Thyroid gland (tissue), 4 donors: Measurements from ENCODE around the gene DUOXA1. TPM values are rescaled to one million over a fixed set of nuclear protein-coding genes. Genes with fewer than 3 reads are reported as not detected.

Source experiments
- DNase-seq, 2 donors: peaks; one replicate each; pipeline ENCODE4 v3.0.0-alpha.2; 2019
- H3K27ac ChIP-seq, 3 donors: fragments of 200-600 bp; sonication (generic); 1 replicate in 2 of 3; 2 replicates in 1 of 3; pipeline ENCODE4 v1.5.1; 2016 to 2019; ENCODE audit warnings: mild to moderate bottlenecking in 1 of 3, moderate library complexity in 1 of 3
- H3K27me3 ChIP-seq: fragments of 200-600 bp; sonication (generic); one replicate; pipeline ENCODE4 v1.5.1; 2019
- H3K36me3 ChIP-seq, 2 donors: fragments of 200-600 bp; sonication (generic); one replicate each; pipeline ENCODE4 v1.5.1; 2016 to 2019
- H3K4me1 ChIP-seq, 2 donors: fragments of 200-600 bp; sonication (generic); one replicate each; pipeline ENCODE4 v1.5.1; 2017 to 2019
- H3K4me3 ChIP-seq, 3 donors: fragments of 200-600 bp; sonication (generic); replicated peaks in 1 of 3; 1 replicate in 2 of 3; 2 replicates in 1 of 3; pipeline ENCODE4 v1.5.1; 2016; ENCODE audit warnings: mild to moderate bottlenecking in 1 of 3
- H3K9me3 ChIP-seq: fragments of 200-600 bp; sonication (generic); one replicate; pipeline ENCODE4 v1.5.1; 2017
- POLR2A ChIP-seq, 2 donors: fragments of 450-650 bp; IDR thresholded peaks; one replicate each; pipeline ENCODE4 v1.6.1; 2017; ENCODE audit warnings: antibody characterized with exemption in 2 of 2, mild to moderate bottlenecking in 2 of 2, moderate library complexity in 1 of 2
- WGBS, 2 donors: methylation state at CpG; one replicate each; pipeline ENCODE4 v1.1.5; 2017; 5-methylcytosine and 5-hydroxymethylcytosine counted together
- intact Hi-C: fragments of 100-400 bp; cut with DNase I; formaldehyde crosslinking; loops from one replicate; pipeline ENCODE4 v1.15.1; 2023
- total RNA-seq, 4 donors: library from RNA; depleted of rRNA; stranded (reverse); fragments of >200 nt; gene quantifications; one replicate each; pipeline ENCODE4 v1.2.3, GENCODE V29; 2016
- TF ChIP-seq, protein P1 (sequence below), 6 experiments: fragments of 200-600 bp in 3 of 6; fragments of 450-650 bp in 3 of 6; sonication (generic) in 3 of 6; IDR thresholded peaks; one replicate each; pipeline ENCODE4 v1.5.1; 2016 to 2019; ENCODE audit warnings: antibody characterized with exemption in 6 of 6, mild to moderate bottlenecking in 2 of 6, inconsistent platforms in 1 of 6, moderate library complexity in 1 of 6

The DUOXA1 gene
- total RNA-seq, 4 donors from 2014 or later, result 97.0 to 187 (median 150) TPM

DNA sequence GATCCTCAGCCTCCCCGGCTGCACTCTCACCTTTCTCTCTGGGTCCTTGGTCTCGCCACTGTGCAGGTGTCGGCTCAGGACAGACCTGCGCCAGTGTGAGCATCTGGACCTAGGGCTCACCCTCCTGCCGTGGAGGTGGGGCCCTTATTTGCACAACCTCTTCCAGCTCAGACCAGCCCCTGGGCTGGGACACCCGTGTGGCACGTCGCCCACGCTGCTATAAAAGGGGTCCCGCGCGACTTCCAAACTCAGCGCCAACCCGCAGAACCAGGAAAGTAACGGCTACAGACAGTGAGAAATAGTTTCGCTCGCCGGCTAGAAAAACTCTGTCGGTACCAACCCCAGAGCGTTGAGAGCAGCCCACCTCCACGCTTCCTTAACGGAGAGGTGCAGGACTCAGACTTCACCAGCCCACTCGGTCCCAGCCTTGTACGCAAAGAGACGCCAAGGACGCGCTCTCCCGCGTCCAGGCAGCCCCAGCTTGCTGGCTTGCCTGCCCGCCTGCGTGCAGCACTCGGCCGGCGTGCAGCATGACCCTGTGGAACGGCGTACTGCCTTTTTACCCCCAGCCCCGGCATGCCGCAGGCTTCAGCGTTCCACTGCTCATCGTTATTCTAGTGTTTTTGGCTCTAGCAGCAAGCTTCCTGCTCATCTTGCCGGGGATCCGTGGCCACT lies 15.5 kb downstream of the DUOXA1 start, which contains the start of the genes DUOX2 and DUOXA2:
DUOX2 (minus strand) TSS at position 97 of the 675 bp plus-strand sequence. CDS start 761 bp downstream, outside the sequence.
DUOXA2 (plus strand) TSS at position 251 of the 675 bp plus-strand sequence; CDS start at position 531, 280 bp downstream.
- Histone ChIP-seq H3K27ac (peak within 1 kb of the TSS; percentile 46 to 61 (median 48)), H3K9me3 (no peaks in the 10 kb centered on the region), H3K4me3 (peak within 1 kb of the TSS; percentile 4 to 46 (median 40)), H3K27me3 (no peaks in the 10 kb centered on the region), H3K4me1 (peaks cover 22 to 49% of the 10 kb centered on the region in 2 donors), H3K36me3 (no peaks in the 10 kb centered on the region)
- peak in 1 of 2 donors; percentile 86 for TF ChIP-seq POLR2A (IDR thresholded peaks at IDR 0.05)
- TF ChIP-seq, protein P1, sequence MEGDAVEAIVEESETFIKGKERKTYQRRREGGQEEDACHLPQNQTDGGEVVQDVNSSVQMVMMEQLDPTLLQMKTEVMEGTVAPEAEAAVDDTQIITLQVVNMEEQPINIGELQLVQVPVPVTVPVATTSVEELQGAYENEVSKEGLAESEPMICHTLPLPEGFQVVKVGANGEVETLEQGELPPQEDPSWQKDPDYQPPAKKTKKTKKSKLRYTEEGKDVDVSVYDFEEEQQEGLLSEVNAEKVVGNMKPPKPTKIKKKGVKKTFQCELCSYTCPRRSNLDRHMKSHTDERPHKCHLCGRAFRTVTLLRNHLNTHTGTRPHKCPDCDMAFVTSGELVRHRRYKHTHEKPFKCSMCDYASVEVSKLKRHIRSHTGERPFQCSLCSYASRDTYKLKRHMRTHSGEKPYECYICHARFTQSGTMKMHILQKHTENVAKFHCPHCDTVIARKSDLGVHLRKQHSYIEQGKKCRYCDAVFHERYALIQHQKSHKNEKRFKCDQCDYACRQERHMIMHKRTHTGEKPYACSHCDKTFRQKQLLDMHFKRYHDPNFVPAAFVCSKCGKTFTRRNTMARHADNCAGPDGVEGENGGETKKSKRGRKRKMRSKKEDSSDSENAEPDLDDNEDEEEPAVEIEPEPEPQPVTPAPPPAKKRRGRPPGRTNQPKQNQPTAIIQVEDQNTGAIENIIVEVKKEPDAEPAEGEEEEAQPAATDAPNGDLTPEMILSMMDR (IDR thresholded peaks at IDR 0.05), result no peak
- intact Hi-C loops, result loop anchor here (10.0 kb wide), 1 partner anchor 79 kb away; no protein-coding TSS in a partner anchor
- 1% methylated on average over 23 to 34 of the region's 42 CpGs for WGBS, 2 donors
- DNase-seq, result peak; percentile 92

DNA sequence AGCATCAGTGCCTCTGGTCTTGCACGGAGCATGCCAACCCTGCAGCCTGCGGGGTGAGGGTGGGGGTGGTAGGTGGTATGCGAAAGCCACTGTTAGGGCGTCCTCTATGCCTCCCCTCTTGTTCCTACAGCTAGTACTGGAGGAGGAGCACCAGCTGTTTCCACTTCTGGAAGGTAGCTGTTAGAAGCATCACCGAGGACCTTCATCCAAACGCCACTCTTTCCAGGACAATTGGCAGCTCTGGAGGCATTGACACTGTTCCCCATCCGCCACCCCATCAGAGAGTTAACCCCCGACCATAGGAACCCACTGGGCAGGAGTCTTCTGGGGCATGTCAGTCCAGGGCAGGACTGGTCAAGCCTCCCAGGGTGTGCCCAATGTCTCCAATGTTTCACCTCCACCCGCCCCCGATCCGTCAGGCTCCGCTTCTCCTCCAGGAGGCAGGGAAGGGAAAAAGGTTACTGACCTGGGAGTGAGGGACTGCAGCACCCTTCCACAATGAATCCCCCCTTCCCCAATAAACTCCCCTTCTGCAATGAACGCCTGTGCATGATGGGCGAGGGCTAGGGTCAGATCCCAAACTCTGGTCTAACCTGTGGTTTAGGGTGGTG lies 16.2 kb downstream of the DUOXA1 start:
- TF ChIP-seq POLR2A (IDR thresholded peaks at IDR 0.05), result no peak
- TF ChIP-seq, protein P1 (IDR thresholded peaks at IDR 0.05), result peak in 1 of 6 experiments; percentile 8
- Histone ChIP-seq H3K27ac (peak overlapping the region in 1 of 3 donors; percentile 61), H3K36me3 (no peaks in the 10 kb centered on the region), H3K4me3 (peak overlapping the region; percentile 4 to 46 (median 40)), H3K27me3 (no peaks in the 10 kb centered on the region), H3K4me1 (peaks cover 22 to 49% of the 10 kb centered on the region in 2 donors), H3K9me3 (no peaks in the 10 kb centered on the region)
- DNase-seq, result peak; percentile 28 to 45
- WGBS, 2 donors, result 3 to 4% methylated on average over 8 to 13 of the region's 14 CpGs
- intact Hi-C loops, result loop anchor here (10.0 kb wide), 1 partner anchor 79 kb away; no protein-coding TSS in a partner anchor

DNA sequence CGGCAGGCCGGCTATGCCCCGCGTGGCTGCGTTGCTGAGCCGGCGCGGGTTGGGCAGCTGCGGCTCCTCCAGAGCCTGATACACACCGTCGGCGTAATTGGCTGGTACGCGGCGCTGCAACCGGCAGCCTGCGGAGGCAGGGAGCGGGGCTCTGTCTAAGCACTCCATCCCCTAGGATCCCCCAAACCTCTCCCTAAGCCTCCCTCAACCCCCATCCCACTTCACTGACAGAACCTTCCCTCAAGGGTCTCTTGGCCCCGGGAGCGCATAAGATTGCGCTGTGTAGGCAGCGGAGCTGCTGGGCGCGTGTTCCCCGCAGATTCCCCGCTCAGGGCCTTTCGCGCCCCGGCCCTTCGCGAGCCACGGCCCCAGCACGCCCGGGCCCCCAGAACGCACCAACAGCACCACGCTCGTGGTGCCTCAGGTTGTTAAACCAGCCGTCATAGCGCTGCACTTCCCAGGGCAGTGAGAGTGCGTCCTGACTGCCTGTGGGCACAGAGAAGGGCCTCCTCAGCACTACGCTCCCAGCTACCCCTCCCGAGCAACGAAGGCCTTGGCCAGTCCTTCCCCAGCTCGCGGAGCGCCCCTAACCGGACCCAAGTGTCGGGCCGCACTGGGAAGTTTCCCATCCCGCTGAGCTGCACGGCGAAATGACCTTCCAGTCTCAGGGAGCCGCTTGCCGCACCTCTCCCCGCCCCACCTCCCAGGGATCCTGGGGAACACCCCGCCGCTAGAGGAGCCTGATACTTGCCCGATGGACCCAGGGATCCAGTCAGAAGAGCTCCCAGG lies 16.9 kb downstream of the DUOXA1 start:
- H3K4me3 ChIP-seq, result peak overlapping the region; percentile 4 to 46 (median 40)
- WGBS, 2 donors, result 2 to 3% methylated on average over 29 to 39 of the region's 58 CpGs
- H3K9me3 ChIP-seq, result no peaks in the 10 kb centered on the region
- intact Hi-C loops, result loop anchor here (10.0 kb wide), 1 partner anchor 78 kb away; no protein-coding TSS in a partner anchor
- H3K27ac ChIP-seq, result peak overlapping the region in 1 of 3 donors; percentile 30
- H3K4me1 ChIP-seq, result peaks cover 21 to 47% of the 10 kb centered on the region in 2 donors
- no peaks in the 10 kb centered on the region for H3K36me3 ChIP-seq
- TF ChIP-seq, protein P1 (IDR thresholded peaks at IDR 0.05), result no peak
- no peak for TF ChIP-seq POLR2A (IDR thresholded peaks at IDR 0.05)
- H3K27me3 ChIP-seq, result no peaks in the 10 kb centered on the region
- DNase-seq, result peak; percentile 44 to 48

DNA sequence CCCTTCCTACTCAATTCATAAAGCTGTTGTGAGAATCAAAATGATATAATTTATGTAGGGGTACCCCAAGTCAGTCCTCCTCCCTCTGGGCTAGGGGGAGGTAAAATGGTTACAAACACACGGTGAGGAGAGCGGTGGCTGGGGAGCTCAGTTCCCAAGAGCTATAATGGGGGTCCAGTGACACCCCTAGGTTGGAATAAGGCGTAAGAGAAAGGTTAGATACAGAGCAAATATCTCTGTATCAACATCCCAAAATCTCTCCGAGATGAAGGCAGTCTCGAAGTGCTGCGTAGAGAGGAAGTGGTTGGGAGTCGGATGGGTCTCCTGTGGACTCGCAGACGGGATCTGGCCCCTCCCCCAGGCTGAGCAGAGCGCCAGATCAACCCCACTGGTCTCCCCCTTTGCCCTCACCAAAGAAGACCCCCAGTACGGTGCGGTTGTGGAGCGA lies 17.5 kb downstream of the DUOXA1 start:
- no peaks in the 10 kb centered on the region for H3K9me3 ChIP-seq
- peak in 1 of 2 donors; percentile 44 for DNase-seq
- peak overlapping the region; percentile 4 to 46 (median 40) for H3K4me3 ChIP-seq
- no peak for TF ChIP-seq POLR2A (IDR thresholded peaks at IDR 0.05)
- TF ChIP-seq, protein P1 (IDR thresholded peaks at IDR 0.05), result no peak
- no peaks in the 10 kb centered on the region for H3K27me3 ChIP-seq
- peak overlapping the region in 2 of 3 donors; percentile 30 to 35 for H3K27ac ChIP-seq
- intact Hi-C loops, result loop anchor here (10.0 kb wide), 1 partner anchor 77 kb away; no protein-coding TSS in a partner anchor
- no peaks in the 10 kb centered on the region for H3K36me3 ChIP-seq
- WGBS, 2 donors, result 14 to 21% methylated on average over 9 to 13 of the region's 13 CpGs
- peaks cover 16 to 42% of the 10 kb centered on the region in 2 donors for H3K4me1 ChIP-seq
